ENCODE results near the gene CRABP2.

Gene CRABP2

DNA sequence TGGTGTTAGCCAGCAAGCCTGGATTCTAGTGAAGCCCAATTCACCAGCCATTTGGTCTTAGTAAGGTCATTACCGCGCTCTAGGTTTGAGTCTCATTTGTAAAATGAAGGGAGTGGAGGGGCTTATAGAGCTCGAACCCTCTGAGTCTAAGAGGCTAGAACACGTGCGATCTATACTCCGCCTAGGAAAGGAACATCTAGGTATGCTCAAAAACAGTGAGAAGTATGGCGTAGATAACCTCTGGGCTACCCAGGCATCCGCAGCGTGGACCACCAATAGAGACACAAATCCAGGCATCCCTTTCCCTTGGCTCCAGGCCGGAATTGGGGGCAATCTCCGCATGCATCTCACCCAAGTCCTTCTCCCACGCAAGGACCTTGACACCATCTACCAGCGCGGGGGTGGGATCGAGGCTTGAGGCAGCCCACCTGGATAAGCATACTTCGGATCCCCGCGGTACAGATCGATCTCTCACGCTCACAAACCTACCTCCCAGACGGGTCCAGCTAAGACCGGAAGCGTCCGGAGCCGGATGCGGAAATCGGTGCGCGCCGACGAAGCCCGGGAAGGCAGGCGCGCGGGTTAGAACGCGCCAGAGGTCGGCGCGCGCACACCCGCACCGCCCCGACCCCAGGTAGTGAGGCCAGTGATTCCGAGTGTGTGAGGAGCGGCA is 22.7 kb upstream of the CRABP2 start, which contains the start of gene METTL25B:
Gene METTL25B (plus strand): TSS at position 544 of the 673 bp plus-strand sequence. CDS start 636 bp downstream, outside the sequence.
- Histone ChIP-seq H3K9me3 (ENCODE audit: insufficient read depth, low read length) (no peaks in the 10 kb centered on the region), H3K27me3 (ENCODE audit: insufficient read depth, insufficient read length) (no peaks in the 10 kb centered on the region), H3K36me3 (ENCODE audit: insufficient read depth, insufficient read length, low read length) (peaks cover 70% of the 10 kb centered on the region), H3K4me1 (ENCODE audit: insufficient read depth, insufficient read length) (peaks cover 15% of the 10 kb centered on the region), H3K9ac (ENCODE audit: insufficient read length, low read depth) (peak within 1 kb of the TSS; percentile 100), H3K4me3 (ENCODE audit: insufficient read length, low read depth) (peak within 1 kb of the TSS; percentile 99)
- no peak for DNase-seq (ENCODE audit: low read depth, low spot score)
- no peak for TF ChIP-seq ZNF274 (IDR thresholded peaks at IDR 0.05; ENCODE audit: low read depth, low read length)
- TF ChIP-seq SUZ12 (IDR thresholded peaks at IDR 0.05; ENCODE audit: extremely low read depth, insufficient read depth, insufficient read length): no peak
- no peak for TF ChIP-seq YY1 (IDR thresholded peaks at IDR 0.05; ENCODE audit: insufficient read depth, insufficient read length)

GRCh38 chr1:156727492-156727891 is 22.1 kb upstream of the CRABP2 start:
- Histone ChIP-seq H3K9me3 (ENCODE audit: insufficient read depth, low read length) (no peaks in the 10 kb centered on the region), H3K4me3 (ENCODE audit: insufficient read length, low read depth) (peak overlapping the region; percentile 99), H3K36me3 (ENCODE audit: insufficient read depth, insufficient read length, low read length) (peaks cover 70% of the 10 kb centered on the region), H3K4me1 (ENCODE audit: insufficient read depth, insufficient read length) (peaks cover 15% of the 10 kb centered on the region), H3K27me3 (ENCODE audit: insufficient read depth, insufficient read length) (no peaks in the 10 kb centered on the region), H3K9ac (ENCODE audit: insufficient read length, low read depth) (peak overlapping the region; percentile 100)
- no peak for TF ChIP-seq YY1 (IDR thresholded peaks at IDR 0.05; ENCODE audit: insufficient read depth, insufficient read length)
- no peak for TF ChIP-seq SUZ12 (IDR thresholded peaks at IDR 0.05; ENCODE audit: extremely low read depth, insufficient read depth, insufficient read length)
- no peak for TF ChIP-seq ZNF274 (IDR thresholded peaks at IDR 0.05; ENCODE audit: low read depth, low read length)
- DNase-seq (ENCODE audit: low read depth, low spot score): no peak

DNA sequence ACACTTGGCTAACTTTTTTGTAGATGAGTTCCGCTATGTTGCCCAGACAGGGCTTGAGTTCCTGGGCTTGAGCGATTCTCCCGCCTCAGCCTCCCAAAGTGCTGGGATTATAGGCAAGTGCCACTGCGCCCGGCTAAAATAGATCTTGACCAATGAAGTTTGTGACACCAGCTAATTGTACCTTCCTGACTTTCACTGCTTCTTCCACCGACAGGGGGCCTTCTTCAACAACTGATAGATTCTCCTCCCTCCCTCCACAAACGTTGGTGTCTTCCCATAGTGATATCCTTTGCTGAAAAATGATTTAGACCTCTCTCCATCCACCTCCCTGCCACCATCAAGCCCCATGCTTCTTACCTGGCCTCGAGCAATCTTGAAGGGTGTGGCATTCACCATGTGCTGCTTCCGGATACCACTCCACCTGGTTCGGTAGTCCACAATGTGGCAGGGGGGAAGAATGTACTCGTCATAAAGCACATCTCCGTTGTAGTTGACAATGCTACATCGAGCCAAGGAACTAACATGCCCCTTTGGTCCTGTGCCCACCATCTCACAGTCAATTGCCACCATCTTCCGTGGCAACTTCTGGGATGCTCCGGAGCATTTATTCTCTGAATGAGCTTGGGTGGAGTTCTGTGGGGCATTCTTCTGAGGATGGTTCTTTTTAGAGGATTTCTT is 21.3 kb upstream of the CRABP2 start:
- peaks cover 15% of the 10 kb centered on the region for H3K4me1 ChIP-seq (ENCODE audit: insufficient read depth, insufficient read length)
- no peaks in the 10 kb centered on the region for H3K27me3 ChIP-seq (ENCODE audit: insufficient read depth, insufficient read length)
- DNase-seq (ENCODE audit: low read depth, low spot score): no peak
- no peak for TF ChIP-seq YY1 (IDR thresholded peaks at IDR 0.05; ENCODE audit: insufficient read depth, insufficient read length)
- no peak for TF ChIP-seq ZNF274 (IDR thresholded peaks at IDR 0.05; ENCODE audit: low read depth, low read length)
- no peak for TF ChIP-seq SUZ12 (IDR thresholded peaks at IDR 0.05; ENCODE audit: extremely low read depth, insufficient read depth, insufficient read length)
- no peaks in the 10 kb centered on the region for H3K9me3 ChIP-seq (ENCODE audit: insufficient read depth, low read length)
- H3K36me3 ChIP-seq (ENCODE audit: insufficient read depth, insufficient read length, low read length): peaks cover 65% of the 10 kb centered on the region
- H3K9ac ChIP-seq (ENCODE audit: insufficient read length, low read depth): peak overlapping the region; percentile 100
- peak overlapping the region; percentile 13 for H3K4me3 ChIP-seq (ENCODE audit: insufficient read length, low read depth)

- Histone ChIP-seq H3K9me3 (ENCODE audit: insufficient read depth, low read length) (no peaks in the 10 kb centered on the region), H3K9ac (ENCODE audit: insufficient read length, low read depth) (peak overlapping the region; percentile 100), H3K4me1 (ENCODE audit: insufficient read depth, insufficient read length) (peaks cover 15% of the 10 kb centered on the region), H3K4me3 (ENCODE audit: insufficient read length, low read depth) (peak overlapping the region; percentile 13), H3K27me3 (ENCODE audit: insufficient read depth, insufficient read length) (no peaks in the 10 kb centered on the region), H3K36me3 (ENCODE audit: insufficient read depth, insufficient read length, low read length) (peaks cover 73% of the 10 kb centered on the region)
- TF ChIP-seq SUZ12 (IDR thresholded peaks at IDR 0.05; ENCODE audit: extremely low read depth, insufficient read depth, insufficient read length) (no peak), YY1 (IDR thresholded peaks at IDR 0.05; ENCODE audit: insufficient read depth, insufficient read length) (no peak), ZNF274 (IDR thresholded peaks at IDR 0.05; ENCODE audit: low read depth, low read length) (no peak)
- DNase-seq (ENCODE audit: low read depth, low spot score): peak; percentile 92
Observed at GRCh38 chr1:156725683-156726280, 20.4 kb upstream of the CRABP2 start.

- no peak for DNase-seq (ENCODE audit: low read depth, low spot score)
- Histone ChIP-seq H3K4me3 (ENCODE audit: insufficient read length, low read depth) (no peak overlapping the region), H3K9me3 (ENCODE audit: insufficient read depth, low read length) (no peaks in the 10 kb centered on the region), H3K9ac (ENCODE audit: insufficient read length, low read depth) (no peak overlapping the region), H3K4me1 (ENCODE audit: insufficient read depth, insufficient read length) (peaks cover 8% of the 10 kb centered on the region), H3K27me3 (ENCODE audit: insufficient read depth, insufficient read length) (no peaks in the 10 kb centered on the region), H3K36me3 (ENCODE audit: insufficient read depth, insufficient read length, low read length) (peaks cover 57% of the 10 kb centered on the region)
- TF ChIP-seq SUZ12 (IDR thresholded peaks at IDR 0.05; ENCODE audit: extremely low read depth, insufficient read depth, insufficient read length) (no peak), ZNF274 (IDR thresholded peaks at IDR 0.05; ENCODE audit: low read depth, low read length) (no peak), YY1 (IDR thresholded peaks at IDR 0.05; ENCODE audit: insufficient read depth, insufficient read length) (no peak)
Observed at GRCh38 chr1:156721535-156721934, 16.2 kb upstream of the CRABP2 start.

GRCh38 chr1:156721131-156721530 is 15.7 kb upstream of the CRABP2 start:
- TF ChIP-seq ZNF274 (IDR thresholded peaks at IDR 0.05; ENCODE audit: low read depth, low read length) (no peak), SUZ12 (IDR thresholded peaks at IDR 0.05; ENCODE audit: extremely low read depth, insufficient read depth, insufficient read length) (no peak), YY1 (IDR thresholded peaks at IDR 0.05; ENCODE audit: insufficient read depth, insufficient read length) (no peak)
- Histone ChIP-seq H3K27me3 (ENCODE audit: insufficient read depth, insufficient read length) (no peaks in the 10 kb centered on the region), H3K9me3 (ENCODE audit: insufficient read depth, low read length) (no peaks in the 10 kb centered on the region), H3K4me3 (ENCODE audit: insufficient read length, low read depth) (no peak overlapping the region), H3K9ac (ENCODE audit: insufficient read length, low read depth) (no peak overlapping the region), H3K4me1 (ENCODE audit: insufficient read depth, insufficient read length) (peaks cover 6% of the 10 kb centered on the region), H3K36me3 (ENCODE audit: insufficient read depth, insufficient read length, low read length) (peaks cover 53% of the 10 kb centered on the region)
- DNase-seq (ENCODE audit: low read depth, low spot score): no peak

DNA sequence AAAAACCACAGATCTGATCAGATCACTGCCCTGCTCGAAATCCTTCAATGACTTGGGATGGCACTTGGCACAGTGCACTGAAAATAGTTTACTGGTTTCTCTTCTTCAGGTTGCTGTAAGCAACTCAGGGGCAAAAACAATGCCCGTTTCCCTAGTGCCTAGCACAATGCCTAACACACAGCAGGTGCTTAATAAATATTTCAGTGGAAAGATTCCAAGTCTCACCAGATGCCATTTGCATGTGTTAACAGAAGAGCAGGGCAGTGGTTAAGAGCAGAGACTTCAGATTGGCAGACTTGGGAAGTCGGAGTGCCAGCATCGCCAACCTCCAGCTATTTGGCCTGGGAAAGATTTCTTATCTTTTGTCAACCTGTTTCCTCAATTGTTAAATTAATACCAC is 12.0 kb upstream of the CRABP2 start:
- no peak for DNase-seq (ENCODE audit: low read depth, low spot score)
- TF ChIP-seq ZNF274 (IDR thresholded peaks at IDR 0.05; ENCODE audit: low read depth, low read length) (no peak), YY1 (IDR thresholded peaks at IDR 0.05; ENCODE audit: insufficient read depth, insufficient read length) (no peak), SUZ12 (IDR thresholded peaks at IDR 0.05; ENCODE audit: extremely low read depth, insufficient read depth, insufficient read length) (no peak)
- Histone ChIP-seq H3K4me3 (ENCODE audit: insufficient read length, low read depth) (no peak overlapping the region), H3K27me3 (ENCODE audit: insufficient read depth, insufficient read length) (no peaks in the 10 kb centered on the region), H3K9ac (ENCODE audit: insufficient read length, low read depth) (no peak overlapping the region), H3K4me1 (ENCODE audit: insufficient read depth, insufficient read length) (peaks cover under 1% of the 10 kb centered on the region), H3K36me3 (ENCODE audit: insufficient read depth, insufficient read length, low read length) (peaks cover 17% of the 10 kb centered on the region), H3K9me3 (ENCODE audit: insufficient read depth, low read length) (no peaks in the 10 kb centered on the region)

Data from NT2/D1 (cell line).